GM23248 (cell line): ENCODE results near the gene TRPC4AP. TPM values are rescaled to one million over a fixed set of nuclear protein-coding genes. Genes with fewer than 3 reads are reported as not detected.
"Not testable (repeated sequence)": the region's sequence is repeated elsewhere in the genome, so short reads cannot be mapped to it uniquely, and the experiment has no call there.

ENCODE experiments used
- DNase-seq: peaks from one replicate; pipeline ENCODE4 v3.0.0-alpha.2; 2015
- H2AFZ ChIP-seq: fragments of 200-600 bp; sonication (generic); 2 replicates; pipeline ENCODE4 v1.6.1; 2016; ENCODE audit warnings: antibody characterized with exemption
- H3F3A ChIP-seq: fragments of 200-600 bp; sonication (generic); 2 replicates; pipeline ENCODE4 v1.6.1; 2016; ENCODE audit warnings: mild to moderate bottlenecking, antibody characterized with exemption, mixed run types; ENCODE audit not compliant: insufficient read depth
- H3K27ac ChIP-seq: fragments of 200-600 bp; sonication (generic); 2 replicates; pipeline ENCODE4 v1.5.1; 2016; ENCODE audit warnings: mild to moderate bottlenecking
- H3K27me3 ChIP-seq: fragments of 200-600 bp; sonication (generic); replicated peaks from 2 replicates; pipeline ENCODE4 v1.6.1; 2016; ENCODE audit warnings: mild to moderate bottlenecking; ENCODE audit not compliant: insufficient read depth
- H3K36me3 ChIP-seq: fragments of 200-600 bp; sonication (generic); 2 replicates; pipeline ENCODE4 v1.6.1; 2016; ENCODE audit warnings: low read depth, mild to moderate bottlenecking
- H3K4me1 ChIP-seq: fragments of 200-600 bp; sonication (generic); 2 replicates; pipeline ENCODE4 v1.6.1; 2016; ENCODE audit warnings: mild to moderate bottlenecking; ENCODE audit not compliant: insufficient read depth
- H3K4me2 ChIP-seq: fragments of 200-600 bp; sonication (generic); one replicate; pipeline ENCODE4 v1.6.1; 2016; ENCODE audit warnings: mild to moderate bottlenecking; ENCODE audit not compliant: unreplicated experiment
- H3K4me3 ChIP-seq: fragments of 200-600 bp; sonication (generic); 2 replicates; pipeline ENCODE4 v1.5.1; 2016; ENCODE audit warnings: mild to moderate bottlenecking
- H3K79me2 ChIP-seq: fragments of 200-600 bp; sonication (generic); 2 replicates; pipeline ENCODE4 v1.6.1; 2016; ENCODE audit warnings: mild to moderate bottlenecking; ENCODE audit not compliant: insufficient read depth
- H3K9ac ChIP-seq: fragments of 200-600 bp; sonication (generic); 2 replicates; pipeline ENCODE4 v1.6.1; 2016; ENCODE audit warnings: mild to moderate bottlenecking
- H3K9me2 ChIP-seq: fragments of 200-600 bp; sonication (generic); 2 replicates; pipeline ENCODE4 v1.6.1; 2016; ENCODE audit warnings: mixed run types, mild to moderate bottlenecking, moderate library complexity; ENCODE audit not compliant: insufficient read depth
- H3K9me3 ChIP-seq: fragments of 200-600 bp; sonication (generic); one replicate; pipeline ENCODE4 v1.6.1; 2017; ENCODE audit warnings: low read depth
- H4K20me1 ChIP-seq: fragments of 200-600 bp; sonication (generic); 2 replicates; pipeline ENCODE4 v1.6.0; 2016; ENCODE audit not compliant: insufficient read depth
- EZH2 ChIP-seq: fragments of 200-600 bp; sonication (generic); IDR thresholded peaks from 2 replicates; pipeline ENCODE4 v1.6.1; 2018; ENCODE audit warnings: antibody characterized with exemption, mild to moderate bottlenecking; ENCODE audit not compliant: insufficient read depth, poor library complexity, severe bottlenecking
- EZH2phosphoT487 ChIP-seq: fragments of 200-600 bp; sonication (generic); IDR thresholded peaks from 2 replicates; pipeline ENCODE4 v1.6.1; 2018; ENCODE audit warnings: antibody characterized with exemption, moderate library complexity, mild to moderate bottlenecking, low read depth; ENCODE audit not compliant: insufficient read depth
- WGBS, 2 experiments: methylation state at CpG; one replicate each; pipeline ENCODE4 v1.1.6; 2015 to 2017; ENCODE audit warnings: low lambda C conversion rate in 2 of 2, low coverage in 1 of 2; ENCODE audit errors: missing lambda C conversion rate in 2 of 2; 5-methylcytosine and 5-hydroxymethylcytosine counted together
- in situ Hi-C: fragments of 300-500 bp; cut with MboI; formaldehyde crosslinking; loops from 2 replicates; pipeline ENCODE4 v1.15.0; 2020
- polyA plus RNA-seq: library from polyadenylated mRNA; unstranded; fragments of >200 nt; fragmentation: Nextera tagmentation; extraction: Ambion mirVana; gene quantifications from 2 replicates; pipeline ENCODE4 v1.2.1, GENCODE V29; 2016
- total RNA-seq: library from RNA; depleted of rRNA; stranded (reverse); fragments of >200 nt; shearing (Covaris generic); gene quantifications from 2 replicates; pipeline ENCODE4 v1.2.3, GENCODE V29; 2014

The TRPC4AP gene
- total and polyA plus RNA-seq, 2 experiments from 2014 or later: 63.4 to 92.7 TPM

DNA sequence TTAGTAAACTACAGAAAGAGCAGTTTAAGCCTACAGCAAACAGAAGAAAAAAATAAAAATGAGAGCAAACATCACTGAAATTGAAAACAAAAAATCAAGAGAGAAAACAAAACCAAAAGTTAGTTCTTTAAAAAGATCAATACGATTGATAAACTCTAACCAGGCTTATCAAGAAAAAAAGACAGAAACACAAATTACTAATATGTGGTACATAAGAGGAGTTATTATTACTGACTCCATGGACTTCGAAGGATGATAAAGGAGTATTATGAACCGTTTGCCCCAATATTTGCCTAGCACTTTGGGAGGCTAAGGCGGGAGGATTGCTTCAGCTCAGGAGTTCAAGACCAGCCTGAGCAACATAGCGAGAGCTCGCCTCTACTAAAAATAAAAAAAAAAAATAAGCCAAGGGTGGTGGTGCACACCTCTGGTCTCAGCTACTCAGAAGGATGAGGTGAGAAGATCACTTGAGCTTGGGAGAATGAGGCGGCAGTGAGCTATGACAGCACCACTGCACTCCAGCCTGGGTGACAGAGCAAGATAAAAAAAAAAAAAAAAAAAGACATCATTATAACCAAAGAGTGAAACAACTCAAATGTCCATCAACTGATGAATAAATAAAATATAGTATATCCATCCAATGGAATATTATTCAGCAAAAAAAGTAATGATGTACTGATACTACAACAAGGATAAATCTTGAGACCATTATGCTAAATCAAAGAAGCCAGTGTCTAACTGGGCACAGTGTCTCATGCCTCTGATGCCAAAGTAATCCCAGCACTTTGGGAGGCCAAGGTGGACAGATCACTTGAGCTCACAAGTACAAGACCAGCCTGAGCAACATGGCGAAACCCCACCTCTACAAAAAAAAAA, 12.9 kb downstream of the TRPC4AP start:
- H3K27ac ChIP-seq: no peak overlapping the region
- H3F3A ChIP-seq: no peaks in the 10 kb centered on the region
- WGBS, 2 experiments: 89 to 97% methylated on average over 8 of the region's 8 CpGs
- DNase-seq: no peak
- no peaks in the 10 kb centered on the region for H3K9me2 ChIP-seq
- 0 out of 2 replicates have a peak, but pooled peaks cover 2% of the 10 kb centered on the region for H3K4me1 ChIP-seq
- H3K4me2 ChIP-seq: no peak overlapping the region
- peaks cover 11% of the 10 kb centered on the region for H3K36me3 ChIP-seq
- no peak overlapping the region for H3K9ac ChIP-seq
- TF ChIP-seq EZH2phosphoT487 (no peak), EZH2 (no peak)
- no peak overlapping the region for H3K4me3 ChIP-seq
- H3K79me2 ChIP-seq: peaks cover 100% of the 10 kb centered on the region
- H3K27me3 ChIP-seq: no peaks in the 10 kb centered on the region
- in situ Hi-C loops: no loop called here
- no peak overlapping the region for H2AFZ ChIP-seq
- H3K9me3 ChIP-seq: no peaks in the 10 kb centered on the region
- H4K20me1 ChIP-seq: peaks cover 16% of the 10 kb centered on the region; the same call in 1 of the 2 replicates

GRCh38 chr20:35077872-35078271, 14.7 kb downstream of the TRPC4AP start:
- Histone ChIP-seq H3K36me3 (peaks cover 14% of the 10 kb centered on the region), H3K79me2 (peaks cover 100% of the 10 kb centered on the region), H3K9me2 (no peaks in the 10 kb centered on the region), H3F3A (0 out of 2 replicates have a peak, but pooled peaks cover 4% of the 10 kb centered on the region), H3K27me3 (no peaks in the 10 kb centered on the region), H3K4me1 (0 out of 2 replicates have a peak, but pooled peaks cover 2% of the 10 kb centered on the region), H3K9me3 (no peaks in the 10 kb centered on the region), H3K4me2 (no peak overlapping the region), H4K20me1 (peaks cover 16% of the 10 kb centered on the region; the same call in 1 of the 2 replicates), H3K27ac (no peak overlapping the region), H2AFZ (no peak overlapping the region), H3K9ac (no peak overlapping the region), H3K4me3 (no peak overlapping the region)
- WGBS, 2 experiments: 98% methylated on average over 5 of the region's 5 CpGs
- no peak for TF ChIP-seq EZH2phosphoT487
- in situ Hi-C loops: no loop called here
- DNase-seq: no peak

DNA sequence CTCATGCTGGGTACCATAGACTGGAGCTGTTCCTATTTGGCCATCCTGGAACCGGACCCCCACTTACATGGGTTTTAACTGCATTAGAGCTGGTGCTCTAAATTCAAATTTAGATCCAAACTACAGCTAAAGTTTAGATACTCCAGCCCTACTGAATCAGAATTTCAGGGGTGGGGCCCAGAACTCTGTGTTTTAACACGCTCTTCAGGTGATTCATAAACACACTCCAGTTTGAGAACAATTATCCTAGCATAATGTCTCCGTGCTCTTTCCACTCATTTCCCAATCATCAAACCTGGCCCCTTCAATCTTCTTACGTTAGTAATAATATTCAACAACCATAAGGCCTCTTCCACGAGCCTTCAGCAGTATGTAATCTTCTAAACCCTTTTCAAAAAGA, 15.3 kb downstream of the TRPC4AP start:
- Histone ChIP-seq H3K27ac (no peak overlapping the region), H3K4me3 (no peak overlapping the region), H3K9me2 (no peaks in the 10 kb centered on the region), H3K27me3 (no peaks in the 10 kb centered on the region), H3F3A (0 out of 2 replicates have a peak, but pooled peaks cover 4% of the 10 kb centered on the region), H3K79me2 (peaks cover 100% of the 10 kb centered on the region), H3K9me3 (no peaks in the 10 kb centered on the region), H3K4me1 (0 out of 2 replicates have a peak, but pooled peaks cover 2% of the 10 kb centered on the region), H3K36me3 (peaks cover 14% of the 10 kb centered on the region), H3K4me2 (no peak overlapping the region), H4K20me1 (peaks cover 15% of the 10 kb centered on the region; the same call in 1 of the 2 replicates), H2AFZ (no peak overlapping the region), H3K9ac (no peak overlapping the region)
- in situ Hi-C loops: no loop called here
- TF ChIP-seq EZH2phosphoT487: no peak
- no peak for TF ChIP-seq EZH2
- 95 to 99% methylated on average over 5 of the region's 5 CpGs for WGBS, 2 experiments
- DNase-seq: no peak

DNA sequence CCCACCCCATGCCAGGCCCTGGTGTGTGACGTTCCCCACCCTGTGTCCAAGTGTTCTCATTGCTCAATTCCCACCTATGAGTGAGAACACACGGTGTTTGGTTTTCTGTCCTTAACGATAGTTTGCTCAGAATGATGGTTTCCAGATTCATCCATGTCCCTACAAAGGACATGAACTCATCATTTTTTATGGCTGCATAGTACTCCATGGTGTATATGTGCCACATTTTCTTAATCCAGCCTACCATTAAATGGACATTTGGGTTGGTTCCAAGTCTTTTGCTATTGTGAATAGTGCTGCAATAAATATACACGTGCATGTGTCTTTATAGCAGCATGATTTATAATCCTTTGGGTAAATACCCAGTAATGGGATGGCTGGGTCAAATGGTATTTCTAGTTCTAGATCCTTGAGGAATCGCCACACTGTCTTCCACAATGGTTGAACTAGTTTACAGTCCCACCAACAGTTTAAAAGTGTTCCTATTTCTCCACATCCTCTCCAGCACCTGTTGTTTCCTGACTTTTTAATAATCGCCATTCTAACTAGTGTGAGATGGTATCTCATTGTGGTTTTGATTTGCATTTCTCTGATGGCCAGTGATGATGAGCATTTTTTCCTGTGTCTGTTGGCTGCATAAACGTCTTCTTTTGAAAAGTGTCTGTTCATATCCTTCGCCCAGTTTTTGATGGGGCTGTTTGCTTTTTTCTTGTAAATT, 21.0 kb downstream of the TRPC4AP start:
- H3K4me3 ChIP-seq, H3K36me3 ChIP-seq, H3K9me2 ChIP-seq, DNase-seq, H2AFZ ChIP-seq, H3K27me3 ChIP-seq, H3K9me3 ChIP-seq, H3K27ac ChIP-seq, H3K4me2 ChIP-seq, H3K9ac ChIP-seq, H3F3A ChIP-seq, H3K4me1 ChIP-seq, in situ Hi-C loops: not testable (repeated sequence)
- Histone ChIP-seq H4K20me1 (peaks cover 11% of the 10 kb centered on the region; the same call in 1 of the 2 replicates), H3K79me2 (peaks cover 100% of the 10 kb centered on the region)
- WGBS, 2 experiments: 87 to 90% methylated on average over 7 to 8 of the region's 8 CpGs
